ENCODE results near the gene MS4A4A.

DNA sequence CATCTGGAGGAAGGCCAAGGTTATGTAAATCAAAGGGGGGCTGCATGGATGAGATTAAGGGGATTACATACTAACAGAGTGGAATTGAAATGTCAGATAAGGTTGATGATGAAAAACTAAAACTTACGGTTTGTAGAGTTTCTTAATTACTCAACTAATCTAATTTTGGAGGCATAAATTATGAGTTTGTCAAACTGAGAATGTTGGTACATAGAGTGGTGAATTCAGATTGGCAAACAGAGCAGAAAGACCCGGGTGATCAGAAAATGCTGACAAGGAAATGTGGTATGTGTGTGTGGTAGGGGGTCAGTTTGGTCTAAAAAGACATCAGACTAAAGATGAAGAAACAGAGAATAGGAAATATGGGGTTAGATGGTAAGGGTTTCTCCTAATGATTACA lies 57.6 kb downstream of the MS4A4A start:
- TF ChIP-seq, protein P1, sequence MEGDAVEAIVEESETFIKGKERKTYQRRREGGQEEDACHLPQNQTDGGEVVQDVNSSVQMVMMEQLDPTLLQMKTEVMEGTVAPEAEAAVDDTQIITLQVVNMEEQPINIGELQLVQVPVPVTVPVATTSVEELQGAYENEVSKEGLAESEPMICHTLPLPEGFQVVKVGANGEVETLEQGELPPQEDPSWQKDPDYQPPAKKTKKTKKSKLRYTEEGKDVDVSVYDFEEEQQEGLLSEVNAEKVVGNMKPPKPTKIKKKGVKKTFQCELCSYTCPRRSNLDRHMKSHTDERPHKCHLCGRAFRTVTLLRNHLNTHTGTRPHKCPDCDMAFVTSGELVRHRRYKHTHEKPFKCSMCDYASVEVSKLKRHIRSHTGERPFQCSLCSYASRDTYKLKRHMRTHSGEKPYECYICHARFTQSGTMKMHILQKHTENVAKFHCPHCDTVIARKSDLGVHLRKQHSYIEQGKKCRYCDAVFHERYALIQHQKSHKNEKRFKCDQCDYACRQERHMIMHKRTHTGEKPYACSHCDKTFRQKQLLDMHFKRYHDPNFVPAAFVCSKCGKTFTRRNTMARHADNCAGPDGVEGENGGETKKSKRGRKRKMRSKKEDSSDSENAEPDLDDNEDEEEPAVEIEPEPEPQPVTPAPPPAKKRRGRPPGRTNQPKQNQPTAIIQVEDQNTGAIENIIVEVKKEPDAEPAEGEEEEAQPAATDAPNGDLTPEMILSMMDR (IDR thresholded peaks at IDR 0.05; ENCODE audit: borderline replicate concordance, extremely low read depth, low read length, poor library complexity, severe bottlenecking) = no peak
- no peak for TF ChIP-seq EZH2 (IDR thresholded peaks at IDR 0.05; ENCODE audit: borderline replicate concordance, low read depth, low read length, severe bottlenecking)
